COLO668 (cell line): ENCODE results near the gene PLA2G6.
A peak's percentile ranks its signal among the peaks of the same experiment; 100 is the strongest.

ENCODE experiments used
- DNase-seq: peaks from one replicate; lab custom pipeline; 2025; ENCODE audit not compliant: unreplicated experiment; lab: John Stamatoyannopoulos, UW

The PLA2G6 gene

GRCh38 chr22:38073150-38074130 is 108.2 kb downstream of the PLA2G6 start:
- peak; percentile 40 for DNase-seq

GRCh38 chr22:38072322-38073149 is 109.1 kb downstream of the PLA2G6 start:
- no peak for DNase-seq

GRCh38 chr22:38071421-38072321 is 110.0 kb downstream of the PLA2G6 start:
- DNase-seq: no peak

GRCh38 chr22:38070250-38070921 is 111.2 kb downstream of the PLA2G6 start:
- no peak for DNase-seq

DNA sequence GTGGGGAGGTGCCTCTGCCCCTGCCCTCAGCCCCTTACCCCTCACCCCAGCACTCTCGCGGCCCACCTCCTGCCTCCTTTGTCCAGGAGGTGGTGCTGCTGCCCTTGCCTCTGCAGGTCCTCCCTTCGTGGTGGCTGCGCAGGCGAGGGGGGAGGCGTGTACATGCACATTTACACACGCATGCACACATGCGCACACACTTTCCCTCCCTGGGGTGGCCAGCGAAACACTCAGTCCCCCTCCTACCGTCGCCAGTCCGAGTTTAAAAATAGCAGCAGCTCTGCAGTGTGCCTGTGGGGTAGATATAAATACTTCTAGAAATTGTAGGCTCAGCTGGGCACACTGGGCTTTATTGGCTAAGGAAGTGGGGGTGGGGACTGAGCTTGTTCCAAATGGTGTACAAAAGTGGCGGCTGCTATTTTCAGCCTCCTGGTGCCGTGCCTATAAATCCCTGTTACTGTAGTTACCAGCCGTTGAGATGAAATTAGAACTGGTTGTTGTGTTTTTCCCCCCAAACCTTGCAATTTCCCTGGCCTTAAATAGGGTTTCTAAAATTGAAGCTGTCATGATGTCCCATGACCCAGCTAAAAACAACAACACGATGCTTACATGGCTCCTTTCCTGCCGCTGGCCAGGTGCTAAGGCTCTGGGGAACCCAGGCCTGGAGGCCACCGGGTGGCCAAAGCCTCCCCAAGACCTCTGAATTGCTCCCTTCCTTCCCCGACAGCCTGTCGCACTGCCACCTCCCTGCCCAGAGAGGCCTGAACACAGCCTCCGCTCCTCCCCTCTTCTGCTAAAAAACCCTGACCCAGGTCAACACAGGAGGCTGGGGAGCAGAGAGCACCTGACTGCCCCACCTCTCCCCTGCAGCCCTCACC is 112.0 kb downstream of the PLA2G6 start:
- DNase-seq: no peak

DNA sequence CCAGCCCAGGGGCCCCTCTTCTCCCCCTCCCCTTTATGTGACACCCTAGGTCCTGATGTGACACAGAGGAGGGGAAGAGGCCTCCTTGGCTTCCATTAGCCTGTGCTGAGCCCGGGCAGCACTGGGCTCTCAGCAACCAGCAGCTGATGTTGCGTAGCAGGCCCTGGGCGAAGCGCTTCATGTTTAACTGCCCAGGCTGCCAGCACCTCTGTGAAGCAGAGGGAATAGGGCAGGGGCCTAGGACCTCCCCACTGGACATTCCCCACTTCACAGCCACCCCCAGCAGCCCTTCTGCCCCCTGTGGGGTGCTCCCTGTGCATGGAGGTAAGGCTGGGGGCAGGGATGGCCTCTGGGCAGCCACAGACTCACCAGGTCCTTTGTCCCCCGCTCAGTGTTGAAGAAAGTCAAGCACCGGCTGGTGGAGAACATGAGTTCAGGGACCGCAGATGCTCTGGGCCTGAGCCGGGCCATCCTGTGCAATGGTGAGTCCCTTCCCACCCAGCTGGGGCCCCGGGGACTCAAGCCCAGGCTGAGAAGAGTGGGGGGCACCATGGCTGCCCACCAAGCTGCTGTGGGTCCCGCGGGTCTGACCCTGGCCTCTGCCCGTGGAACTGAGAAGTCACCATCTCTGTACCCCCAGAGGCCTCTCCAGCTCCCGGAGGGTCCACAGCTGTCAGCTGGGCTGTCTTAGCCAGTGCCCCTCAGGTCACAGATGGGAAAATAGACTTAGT is 112.8 kb downstream of the PLA2G6 start:
- no peak for DNase-seq

DNA sequence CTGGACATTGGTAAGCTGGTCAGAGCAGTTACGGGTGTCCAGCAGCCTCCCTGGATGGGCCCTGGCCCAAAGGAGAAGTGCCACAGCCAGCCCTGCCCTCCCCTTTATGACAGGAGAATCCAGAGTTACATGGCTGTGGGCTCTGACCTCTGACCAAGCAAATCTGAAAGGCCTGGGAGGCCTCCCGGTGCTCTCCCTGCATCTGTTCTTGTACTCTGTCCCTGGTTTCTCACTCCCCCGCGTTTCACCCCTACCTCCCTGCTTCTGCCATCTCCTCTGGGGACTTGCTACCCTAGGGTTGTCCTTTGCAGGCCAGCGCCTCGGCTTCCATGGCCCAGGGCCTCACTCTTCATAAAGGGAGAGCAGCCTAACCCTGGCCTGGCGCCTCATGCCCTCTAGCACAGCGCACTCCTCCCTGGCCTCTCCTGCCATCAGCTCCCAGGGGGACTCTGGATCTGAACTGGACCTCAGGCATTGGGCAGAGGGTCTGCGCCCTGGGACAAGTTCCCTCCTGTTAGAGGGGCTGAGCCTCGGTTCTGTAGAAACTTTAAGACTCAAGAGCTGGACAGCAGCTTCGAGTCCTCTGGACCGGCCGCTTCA is 113.8 kb downstream of the PLA2G6 start:
- DNase-seq: no peak

- no peak for DNase-seq
These were observed 114.6 kb downstream of the PLA2G6 start for GRCh38 chr22:38067028-38067415.

DNA sequence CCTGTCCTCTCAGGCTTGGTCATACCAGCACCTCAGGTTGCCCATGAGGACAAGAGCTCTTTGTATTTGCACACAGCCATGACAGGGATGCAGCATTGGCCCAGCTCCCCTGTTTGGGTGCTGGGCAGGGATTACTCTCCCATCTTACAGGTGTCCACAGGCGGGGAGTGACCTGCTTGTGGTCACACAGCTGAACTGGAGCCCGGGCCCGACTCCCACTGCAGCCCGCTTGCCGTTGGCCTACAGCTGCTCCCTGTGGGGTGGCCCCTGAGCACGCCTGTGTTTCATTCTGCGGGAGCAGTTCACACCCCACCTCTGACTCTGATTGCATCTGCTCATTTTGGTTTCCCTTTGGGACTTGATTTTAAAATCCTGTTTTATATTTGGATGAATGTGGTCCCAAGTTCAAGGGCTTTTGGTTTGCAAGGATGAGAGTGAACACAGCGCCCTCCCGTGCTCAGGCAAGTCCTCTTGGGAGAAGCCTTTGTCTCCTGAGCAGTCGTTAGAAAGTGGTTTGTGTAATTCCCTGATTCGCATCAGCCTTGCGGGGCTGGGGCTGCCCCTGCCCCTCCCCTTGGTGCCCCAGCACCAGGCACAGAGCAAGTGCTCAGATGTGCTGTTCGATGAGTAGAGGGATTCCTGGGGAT is 115.1 kb downstream of the PLA2G6 start:
- DNase-seq: no peak

- DNase-seq: no peak
These were observed 116.1 kb downstream of the PLA2G6 start for GRCh38 chr22:38065539-38065938.

GRCh38 chr22:38062791-38063190 is 118.8 kb downstream of the PLA2G6 start:
- DNase-seq: no peak
